ENCODE data around the gene NKAIN2. TPM values are rescaled to one million over a fixed set of nuclear protein-coding genes. Genes with fewer than 3 reads are reported as not detected.

NKAIN2 gene
- total RNA-seq, 1 experiment from 2014 or later: not detected

DNA sequence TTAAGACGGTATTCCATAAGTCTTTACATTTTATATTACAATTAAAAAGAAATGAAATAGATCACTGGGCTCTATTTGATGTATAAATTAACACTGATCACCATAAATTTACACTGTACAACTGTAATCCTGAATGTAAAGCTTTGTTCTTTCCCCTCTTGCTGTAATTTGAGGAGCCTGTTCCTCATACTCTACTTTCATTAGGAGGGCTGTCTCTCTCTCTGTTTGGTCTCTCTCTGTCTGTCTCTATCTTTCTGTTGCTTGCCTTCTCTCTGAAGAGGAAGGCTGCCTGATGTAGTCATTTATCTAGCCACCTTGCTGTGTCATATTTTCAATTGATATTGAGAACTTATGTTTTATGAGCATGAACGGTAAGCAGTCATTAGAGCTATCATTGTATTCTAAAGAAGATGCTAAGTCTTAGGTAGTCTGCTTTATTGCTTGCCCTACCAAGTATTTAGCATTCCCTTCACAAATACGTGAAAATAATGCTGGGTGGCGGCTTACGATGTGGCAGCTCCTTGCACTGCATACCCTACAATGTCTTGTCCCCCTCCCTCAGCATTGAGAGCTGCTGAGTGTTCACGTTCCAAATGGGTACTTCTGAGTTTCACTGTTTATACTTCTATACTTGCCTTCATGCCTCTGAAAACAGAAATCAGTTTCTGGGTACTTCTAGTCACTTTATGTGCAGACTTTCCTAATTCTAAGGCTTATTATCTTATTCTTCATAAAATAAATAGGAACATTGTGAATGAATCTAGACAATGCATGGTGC, 205.5 kb downstream of the NKAIN2 start:
- no peak overlapping the region for H3K4me3 ChIP-seq (replicated peaks in 1 of 2; ENCODE audit: low read depth in 1 of 2, low read length in 2 of 2)

More for the DNA sequence above, 205.5 kb downstream of the NKAIN2 start:
- H3K9ac ChIP-seq (ENCODE audit: low read length): no peak overlapping the region
- TF ChIP-seq SP1 (IDR thresholded peaks at IDR 0.05; ENCODE audit: low read depth) (no peak), ELF1 (IDR thresholded peaks at IDR 0.05; ENCODE audit: borderline replicate concordance, low read depth) (no peak), TCF7L2 (IDR thresholded peaks at IDR 0.05; ENCODE audit: borderline replicate concordance, extremely low read depth, insufficient read depth, insufficient read length) (no peak), EZH2 (IDR thresholded peaks at IDR 0.05) (no peak), ZFX (IDR thresholded peaks at IDR 0.05) (no peak), RAD21 (IDR thresholded peaks at IDR 0.05; ENCODE audit: low read depth) (no peak), ZNF274 (IDR thresholded peaks at IDR 0.05; ENCODE audit: low read depth, low read length) (no peak), JUND (IDR thresholded peaks at IDR 0.05) (no peak), POLR2A (IDR thresholded peaks at IDR 0.05; ENCODE audit: borderline replicate concordance, extremely low read depth, insufficient read depth, insufficient read length) (no peak)
- TF ChIP-seq, protein P1, sequence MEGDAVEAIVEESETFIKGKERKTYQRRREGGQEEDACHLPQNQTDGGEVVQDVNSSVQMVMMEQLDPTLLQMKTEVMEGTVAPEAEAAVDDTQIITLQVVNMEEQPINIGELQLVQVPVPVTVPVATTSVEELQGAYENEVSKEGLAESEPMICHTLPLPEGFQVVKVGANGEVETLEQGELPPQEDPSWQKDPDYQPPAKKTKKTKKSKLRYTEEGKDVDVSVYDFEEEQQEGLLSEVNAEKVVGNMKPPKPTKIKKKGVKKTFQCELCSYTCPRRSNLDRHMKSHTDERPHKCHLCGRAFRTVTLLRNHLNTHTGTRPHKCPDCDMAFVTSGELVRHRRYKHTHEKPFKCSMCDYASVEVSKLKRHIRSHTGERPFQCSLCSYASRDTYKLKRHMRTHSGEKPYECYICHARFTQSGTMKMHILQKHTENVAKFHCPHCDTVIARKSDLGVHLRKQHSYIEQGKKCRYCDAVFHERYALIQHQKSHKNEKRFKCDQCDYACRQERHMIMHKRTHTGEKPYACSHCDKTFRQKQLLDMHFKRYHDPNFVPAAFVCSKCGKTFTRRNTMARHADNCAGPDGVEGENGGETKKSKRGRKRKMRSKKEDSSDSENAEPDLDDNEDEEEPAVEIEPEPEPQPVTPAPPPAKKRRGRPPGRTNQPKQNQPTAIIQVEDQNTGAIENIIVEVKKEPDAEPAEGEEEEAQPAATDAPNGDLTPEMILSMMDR (IDR thresholded peaks at IDR 0.05 in 2 of 3, conservative IDR thresholded peaks at IDR 0.05 in 1 of 3; ENCODE audit: borderline replicate concordance in 1 of 3, insufficient read depth in 1 of 3, low read depth in 2 of 3, low read length in 2 of 3): no peak
- no peaks in the 10 kb centered on the region for H3K9me2 ChIP-seq (ENCODE audit: insufficient read depth)
- H2AFZ ChIP-seq (ENCODE audit: low read depth, low read length, poor library complexity, severe bottlenecking): no peak overlapping the region
- peaks cover 21% of the 10 kb centered on the region for H3K27me3 ChIP-seq (ENCODE audit: insufficient read depth, low read length)
- no peak overlapping the region for H3K27ac ChIP-seq (ENCODE audit: low read depth, low read length)
- DNase-seq (ENCODE audit: low read depth, low spot score) (no peak), ATAC-seq (no peak)
- no peaks in the 10 kb centered on the region for H3K79me2 ChIP-seq (ENCODE audit: insufficient read depth, low read length)
- ChIA-PET CTCF (no interaction called here), POLR2A (no interaction called here), RAD21 (ENCODE audit: low non-redundant PET in 1 of 2, low total read pairs in 2 of 2, uncharacterized antibody in 2 of 2, unreplicated experiment in 2 of 2) (no interaction called here)
- intact Hi-C loops (cut with micrococcal nuclease): no loop called here
- H3K4me1 ChIP-seq (ENCODE audit: control insufficient read depth in 1 of 2, insufficient read depth in 2 of 2, low read length in 2 of 2): no peaks in the 10 kb centered on the region
- no peak overlapping the region for H3K4me2 ChIP-seq (ENCODE audit: low read length)
- H3K9me3 ChIP-seq (ENCODE audit: control insufficient read depth in 1 of 2, insufficient read depth in 1 of 2, low read depth in 1 of 2, low read length in 2 of 2): no peaks in the 10 kb centered on the region
- no peaks in the 10 kb centered on the region; a peak in 1 of 4 replicates for H3K36me3 ChIP-seq (ENCODE audit: control insufficient read depth in 1 of 2, insufficient read depth in 2 of 2, low read length in 2 of 2)
- no peaks in the 10 kb centered on the region for H4K20me1 ChIP-seq (ENCODE audit: insufficient read depth)
- BruUV-seq (replicated peaks): no TSS peak
